NOMO-1 (cell line): ENCODE data around the gene ZBTB8A.
"Not testable (repeated sequence)": the region's sequence is repeated elsewhere in the genome, so short reads cannot be mapped to it uniquely, and the experiment has no call there.

Experiments used
- DNase-seq, 2 experiments: peaks; one replicate each; lab custom pipeline; 2025; ENCODE audit not compliant: unreplicated experiment in 2 of 2; lab: John Stamatoyannopoulos, UW

Gene ZBTB8A

GRCh38 chr1:32536117-32536516 is 3.1 kb upstream of the ZBTB8A start:
- peak; percentile 58 to 71 for DNase-seq

- DNase-seq, result no peak
Measured at GRCh38 chr1:32536764-32537163, 2.5 kb upstream of the ZBTB8A start.

- DNase-seq, result peak in 1 of 2 experiments; percentile 30
Measured at GRCh38 chr1:32539584-32540571, 651 bp downstream of the ZBTB8A start.

- no peak for DNase-seq
Measured at GRCh38 chr1:32540605-32541004, 1.4 kb downstream of the ZBTB8A start.

- no peak for DNase-seq
Measured at GRCh38 chr1:32541064-32541566, 1.9 kb downstream of the ZBTB8A start.

- no peak for DNase-seq
Measured at GRCh38 chr1:32546611-32547010, 7.4 kb downstream of the ZBTB8A start.

- DNase-seq, result no peak
Measured at GRCh38 chr1:32549616-32550015, 10.4 kb downstream of the ZBTB8A start.

GRCh38 chr1:32554288-32554687 is 15.1 kb downstream of the ZBTB8A start:
- no peak for DNase-seq

GRCh38 chr1:32557035-32557434 is 17.8 kb downstream of the ZBTB8A start:
- DNase-seq, result not testable (repeated sequence)

GRCh38 chr1:32557812-32558211 is 18.6 kb downstream of the ZBTB8A start:
- DNase-seq, result no peak

- no peak for DNase-seq
Measured at GRCh38 chr1:32568929-32569328, 29.7 kb downstream of the ZBTB8A start.

GRCh38 chr1:32580348-32581017 is 41.3 kb downstream of the ZBTB8A start:
- no peak for DNase-seq

- no peak for DNase-seq
Measured at GRCh38 chr1:32592943-32593342, 53.7 kb downstream of the ZBTB8A start.

- DNase-seq, result no peak
Measured at GRCh38 chr1:32600034-32600433, 60.8 kb downstream of the ZBTB8A start.

GRCh38 chr1:32605711-32606424 is 66.6 kb downstream of the ZBTB8A start:
- no peak for DNase-seq

GRCh38 chr1:32606565-32607371 is 67.5 kb downstream of the ZBTB8A start:
- DNase-seq, result no peak

- no peak for DNase-seq
Measured at GRCh38 chr1:32609180-32609579, 70.0 kb downstream of the ZBTB8A start.

GRCh38 chr1:32611859-32612188 is 72.6 kb downstream of the ZBTB8A start:
- no peak for DNase-seq

GRCh38 chr1:32612189-32612881 is 73.1 kb downstream of the ZBTB8A start:
- DNase-seq, result no peak

- DNase-seq, result no peak
Measured at GRCh38 chr1:32613472-32613871, 74.2 kb downstream of the ZBTB8A start.
